GM12874 (cell line): Measurements from ENCODE around the gene CNIH1.

Source experiments
- TF ChIP-seq, protein P1 (sequence below): IDR thresholded peaks from 2 replicates; pipeline ENCODE4 v1.5.1; 2011; ENCODE audit warnings: low read depth, mild to moderate bottlenecking, control low read depth, low read length, moderate library complexity; ENCODE audit not compliant: insufficient read depth

The CNIH1 gene

DNA sequence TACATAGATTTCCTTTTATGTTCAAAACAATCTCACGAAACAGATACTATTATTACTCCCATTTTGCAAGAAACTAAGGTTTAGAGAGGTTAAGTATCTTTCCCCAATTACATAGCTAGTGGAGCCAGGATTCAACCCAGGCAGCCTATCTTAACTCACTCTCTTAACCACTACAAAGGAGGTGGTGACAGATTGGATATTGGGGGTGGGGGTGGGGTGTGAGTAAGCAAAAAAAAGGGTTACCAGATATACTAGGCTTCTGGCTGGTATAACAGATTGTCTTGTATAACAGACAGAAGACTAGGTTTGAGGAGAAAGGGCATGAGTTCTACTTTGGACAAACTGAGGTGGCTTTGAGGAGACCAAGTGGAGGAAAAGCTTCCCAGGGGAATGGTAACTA is 45.5 kb upstream of the CNIH1 start:
- TF ChIP-seq, protein P1, sequence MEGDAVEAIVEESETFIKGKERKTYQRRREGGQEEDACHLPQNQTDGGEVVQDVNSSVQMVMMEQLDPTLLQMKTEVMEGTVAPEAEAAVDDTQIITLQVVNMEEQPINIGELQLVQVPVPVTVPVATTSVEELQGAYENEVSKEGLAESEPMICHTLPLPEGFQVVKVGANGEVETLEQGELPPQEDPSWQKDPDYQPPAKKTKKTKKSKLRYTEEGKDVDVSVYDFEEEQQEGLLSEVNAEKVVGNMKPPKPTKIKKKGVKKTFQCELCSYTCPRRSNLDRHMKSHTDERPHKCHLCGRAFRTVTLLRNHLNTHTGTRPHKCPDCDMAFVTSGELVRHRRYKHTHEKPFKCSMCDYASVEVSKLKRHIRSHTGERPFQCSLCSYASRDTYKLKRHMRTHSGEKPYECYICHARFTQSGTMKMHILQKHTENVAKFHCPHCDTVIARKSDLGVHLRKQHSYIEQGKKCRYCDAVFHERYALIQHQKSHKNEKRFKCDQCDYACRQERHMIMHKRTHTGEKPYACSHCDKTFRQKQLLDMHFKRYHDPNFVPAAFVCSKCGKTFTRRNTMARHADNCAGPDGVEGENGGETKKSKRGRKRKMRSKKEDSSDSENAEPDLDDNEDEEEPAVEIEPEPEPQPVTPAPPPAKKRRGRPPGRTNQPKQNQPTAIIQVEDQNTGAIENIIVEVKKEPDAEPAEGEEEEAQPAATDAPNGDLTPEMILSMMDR: no peak

DNA sequence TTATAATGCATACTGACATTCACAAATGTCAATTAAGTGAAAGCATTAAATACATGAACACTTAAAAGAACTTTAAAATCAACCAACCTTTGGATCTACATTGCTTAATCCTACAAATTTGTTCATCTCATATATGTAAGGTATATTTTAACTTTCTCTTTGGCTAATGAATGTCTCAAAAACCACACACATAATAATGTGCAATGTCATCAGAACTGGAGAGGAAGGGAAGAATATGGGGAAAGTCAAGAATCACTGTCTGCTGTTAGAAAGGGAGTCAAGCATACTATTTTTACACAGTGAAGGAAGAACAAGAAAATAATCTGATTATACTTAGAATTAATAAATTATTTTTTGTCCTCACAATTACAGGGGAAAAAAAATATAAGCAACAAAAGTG is 42.7 kb upstream of the CNIH1 start:
- TF ChIP-seq, protein P1: no peak

DNA sequence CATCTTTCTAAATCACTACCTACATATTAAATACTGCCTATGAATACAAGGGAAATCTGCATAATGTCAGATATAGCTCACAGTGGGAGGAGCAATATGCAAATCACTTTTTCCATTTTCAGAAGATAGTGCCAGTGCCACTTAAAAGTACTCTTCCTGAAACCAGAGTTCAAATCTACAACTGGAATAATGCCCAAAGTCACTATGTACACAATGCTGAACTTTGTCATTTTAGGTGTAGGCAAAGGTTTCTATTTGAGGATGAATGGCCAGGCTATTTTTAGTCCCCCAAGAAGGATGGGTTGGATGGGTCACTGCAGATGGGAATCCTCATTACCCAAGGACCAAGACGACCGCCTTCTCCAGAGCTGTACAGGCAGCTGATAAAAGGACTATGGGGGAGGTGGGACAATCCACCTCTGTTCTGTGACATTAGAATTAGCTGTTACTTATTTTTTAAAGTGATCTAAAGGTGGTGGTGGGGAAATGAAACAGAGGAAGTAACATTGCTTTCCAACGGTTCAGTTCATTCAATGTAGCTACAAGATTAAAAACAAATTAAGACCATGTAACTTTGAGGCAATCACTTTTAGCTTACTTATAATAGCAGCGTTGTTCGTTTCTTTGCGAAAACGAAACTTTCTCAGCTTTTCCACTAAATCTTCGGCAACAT is 42.0 kb upstream of the CNIH1 start:
- TF ChIP-seq, protein P1: no peak

DNA sequence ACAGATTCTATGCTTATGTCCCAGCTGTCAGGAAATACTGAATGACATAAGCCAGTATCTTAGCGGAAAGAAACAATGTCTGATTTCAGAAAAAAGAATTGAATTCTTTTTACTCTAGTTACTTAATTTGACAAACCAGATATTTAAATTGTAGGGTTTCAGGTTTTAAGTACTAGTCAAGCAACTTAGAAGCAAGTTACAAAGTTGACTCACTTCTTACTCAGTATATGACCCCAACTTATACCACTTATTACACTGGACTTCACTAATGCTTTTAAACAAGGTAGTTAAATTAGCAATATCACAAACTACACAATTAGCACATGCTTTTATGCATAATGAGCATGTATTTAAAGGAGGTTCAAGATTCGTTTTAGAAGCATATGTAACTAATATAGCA is 40.5 kb upstream of the CNIH1 start:
- TF ChIP-seq, protein P1: no peak

DNA sequence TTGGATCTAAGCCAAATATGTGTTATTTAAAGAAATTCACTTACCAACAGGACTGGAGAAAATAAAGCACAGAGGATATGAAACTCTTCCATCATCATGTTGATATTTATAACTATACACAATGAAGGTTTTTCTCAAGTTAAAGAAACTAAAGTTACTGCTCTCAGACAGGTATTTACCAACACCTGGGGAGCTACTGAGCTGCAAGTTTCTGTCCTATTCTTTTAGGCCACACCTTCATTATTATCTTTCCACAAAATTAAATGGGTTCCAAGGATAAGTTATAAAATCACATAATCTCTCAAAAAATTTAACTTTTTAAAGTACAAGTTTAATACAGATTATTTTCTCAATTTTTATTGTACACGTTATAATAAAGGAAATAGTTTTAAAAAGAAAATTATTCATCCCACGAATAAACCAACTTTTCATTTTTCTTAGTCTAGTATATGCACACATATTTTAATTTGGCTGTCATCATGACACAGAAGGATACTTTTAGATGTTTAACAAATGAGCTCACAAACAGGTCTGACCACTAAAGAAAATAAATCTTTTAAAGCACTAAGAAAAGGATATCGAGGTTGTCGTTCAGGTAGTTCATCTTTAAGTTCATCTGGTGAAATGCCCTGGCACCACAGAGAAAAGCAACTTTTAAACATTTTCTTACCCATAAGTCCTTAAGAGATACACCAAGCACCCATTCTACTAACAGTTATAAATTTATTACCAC is 39.8 kb upstream of the CNIH1 start:
- TF ChIP-seq, protein P1: no peak

DNA sequence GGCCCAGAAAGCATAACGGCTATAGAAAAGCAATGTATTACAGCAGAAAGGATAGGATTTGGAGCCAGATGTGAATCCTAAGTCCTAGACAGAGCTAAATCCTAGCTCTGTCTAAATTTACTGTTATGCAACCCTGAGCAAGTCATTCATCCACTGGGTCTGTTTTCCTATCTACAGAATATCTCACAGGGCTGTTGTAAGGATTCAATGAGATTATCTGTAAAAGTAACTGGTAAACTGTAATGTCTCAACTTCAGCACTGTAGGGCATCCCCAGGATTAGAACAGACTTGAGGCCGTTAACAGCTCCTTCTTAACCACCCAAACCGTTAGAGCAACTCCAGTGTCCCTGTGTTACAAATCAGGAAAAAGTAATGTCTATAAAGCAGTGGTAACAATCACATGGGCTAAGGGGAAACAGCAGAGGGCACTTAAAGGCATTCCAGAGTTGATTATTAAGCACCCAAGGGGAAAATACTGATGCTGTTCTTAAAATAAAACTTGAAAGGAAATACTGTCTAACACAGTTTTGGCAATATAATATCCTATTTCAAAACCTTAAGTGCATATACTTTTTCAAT is 37.6 kb upstream of the CNIH1 start:
- TF ChIP-seq, protein P1: no peak

DNA sequence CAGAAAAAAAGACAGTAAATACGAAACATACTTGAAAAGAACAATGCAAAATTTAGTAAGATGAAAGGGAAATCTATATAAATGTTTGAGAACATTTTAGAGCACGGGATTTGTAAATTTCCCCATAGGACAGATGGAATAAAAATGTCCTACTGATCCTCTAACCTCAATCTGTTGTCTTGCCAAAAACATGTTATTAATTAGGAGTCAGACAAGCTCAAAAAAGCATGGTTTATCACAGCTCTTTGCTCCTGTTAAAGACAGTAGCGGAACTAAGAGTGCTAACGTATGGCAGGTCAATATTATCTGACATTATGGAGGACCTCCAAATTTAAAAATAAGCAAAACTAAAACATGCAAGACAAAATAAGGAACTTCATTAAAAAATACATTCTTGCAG is 34.7 kb upstream of the CNIH1 start:
- TF ChIP-seq, protein P1: no peak
